HG02870 (cell line): Measurements from ENCODE around the gene RAPGEF4.
"Not testable (repeated sequence)": the region's sequence is repeated elsewhere in the genome, so short reads cannot be mapped to it uniquely, and the experiment has no call there.

ENCODE experiments used
- ATAC-seq: cut with Tn5 transposase; IDR thresholded peaks from one replicate; pipeline ENCODE4 v1.9.1; 2021; ENCODE audit warnings: mild to moderate bottlenecking, moderate library complexity; ENCODE audit not compliant: unreplicated experiment

Gene RAPGEF4

GRCh38 chr2:172725746-172726145 lies 9.9 kb upstream of the RAPGEF4 start:
- no peak for ATAC-seq

- ATAC-seq, result no peak
These were observed 9.4 kb upstream of the RAPGEF4 start for GRCh38 chr2:172726172-172726735.

- no peak for ATAC-seq
These were observed 5.2 kb upstream of the RAPGEF4 start for GRCh38 chr2:172730411-172730810.

- ATAC-seq, result no peak
These were observed 699 bp upstream of the RAPGEF4 start for GRCh38 chr2:172734711-172735581.

GRCh38 chr2:172736424-172737174 lies 954 bp downstream of the RAPGEF4 start:
- ATAC-seq, result no peak

GRCh38 chr2:172739661-172740266 lies 4.1 kb downstream of the RAPGEF4 start:
- no peak for ATAC-seq

- no peak for ATAC-seq
These were observed 5.2 kb downstream of the RAPGEF4 start for GRCh38 chr2:172740856-172741255.

- no peak for ATAC-seq
These were observed 7.4 kb downstream of the RAPGEF4 start for GRCh38 chr2:172742931-172743540.

- ATAC-seq, result no peak
These were observed 8.3 kb downstream of the RAPGEF4 start for GRCh38 chr2:172743898-172744297.

GRCh38 chr2:172745636-172746035 lies 10.0 kb downstream of the RAPGEF4 start:
- ATAC-seq, result no peak

GRCh38 chr2:172748543-172748942 lies 12.9 kb downstream of the RAPGEF4 start:
- ATAC-seq, result not testable (repeated sequence)

- ATAC-seq, result no peak
These were observed 13.7 kb downstream of the RAPGEF4 start for GRCh38 chr2:172749388-172749787.

GRCh38 chr2:172751564-172751963 lies 15.9 kb downstream of the RAPGEF4 start:
- no peak for ATAC-seq

- no peak for ATAC-seq
These were observed 18.0 kb downstream of the RAPGEF4 start for GRCh38 chr2:172753610-172754009.

- ATAC-seq, result no peak
These were observed 23.8 kb downstream of the RAPGEF4 start for GRCh38 chr2:172759441-172759840.

GRCh38 chr2:172761306-172761705 lies 25.7 kb downstream of the RAPGEF4 start:
- no peak for ATAC-seq

- no peak for ATAC-seq
These were observed 26.9 kb downstream of the RAPGEF4 start for GRCh38 chr2:172762574-172762973.

- ATAC-seq, result no peak
These were observed 27.4 kb downstream of the RAPGEF4 start for GRCh38 chr2:172763079-172763478.

GRCh38 chr2:172765662-172766061 lies 30.0 kb downstream of the RAPGEF4 start:
- no peak for ATAC-seq

- ATAC-seq, result no peak
These were observed 32.8 kb downstream of the RAPGEF4 start for GRCh38 chr2:172768401-172768800.

- no peak for ATAC-seq
These were observed 34.2 kb downstream of the RAPGEF4 start for GRCh38 chr2:172769879-172770278.
